CD14-positive monocyte (primary cell): Measurements from ENCODE around the gene LUZP2. TPM values are rescaled to one million over a fixed set of nuclear protein-coding genes. Genes with fewer than 3 reads are reported as not detected.

Experiments
- DNase-seq, 3 donors: peaks; one replicate each; pipeline ENCODE4 v3.0.0-alpha.2; 2011 to 2022
- H2AFZ ChIP-seq: 2 replicates; pipeline ENCODE4 v1.6.0; 2012; ENCODE audit warnings: mild to moderate bottlenecking, low read depth, low read length, inconsistent platforms; ENCODE audit not compliant: insufficient read depth, poor library complexity, severe bottlenecking
- H3K27ac ChIP-seq, 2 donors: 1 replicate in 1 of 2; 2 replicates in 1 of 2; pipeline ENCODE4 v1.5.1; 2012 to 2013; ENCODE audit warnings: low read length in 2 of 2, control low read depth in 1 of 2, inconsistent platforms in 1 of 2, low read depth in 1 of 2, mild to moderate bottlenecking in 1 of 2
- H3K27me3 ChIP-seq, 2 donors: one replicate each; pipeline versions ENCODE4 v1.6.0 to v1.6.1; 2011 to 2013; ENCODE audit warnings: low read length in 2 of 2; ENCODE audit not compliant: control insufficient read depth in 2 of 2, insufficient read depth in 2 of 2
- H3K36me3 ChIP-seq, 2 donors: replicated peaks in 1 of 2; 1 replicate in 1 of 2; 2 replicates in 1 of 2; pipeline versions ENCODE4 v1.5.1 to v1.6.1; 2012 to 2013; ENCODE audit warnings: low read length in 2 of 2, control low read depth in 1 of 2, inconsistent platforms in 1 of 2, mild to moderate bottlenecking in 1 of 2; ENCODE audit not compliant: insufficient read depth in 2 of 2, control insufficient read depth in 1 of 2
- H3K4me1 ChIP-seq, 2 donors: 1 replicate in 1 of 2; 2 replicates in 1 of 2; pipeline versions ENCODE4 v1.5.1 to v1.6.1; 2012 to 2013; ENCODE audit warnings: low read length in 2 of 2, control low read depth in 1 of 2, inconsistent platforms in 1 of 2, mild to moderate bottlenecking in 1 of 2, moderate library complexity in 1 of 2; ENCODE audit not compliant: insufficient read depth in 2 of 2, control insufficient read depth in 1 of 2
- H3K4me2 ChIP-seq: replicated peaks from 2 replicates; pipeline ENCODE3; 2012; ENCODE audit warnings: low read length, moderate library complexity, mild to moderate bottlenecking; ENCODE audit not compliant: poor library complexity, severe bottlenecking; ENCODE audit errors: extremely low read depth
- H3K4me3 ChIP-seq, 3 experiments: fragments of 200-600 bp in 1 of 3; sonication (generic) in 1 of 3; replicated peaks in 1 of 3; 1 replicate in 2 of 3; 2 replicates in 1 of 3; pipeline ENCODE4 v1.5.1; 2011 to 2013; ENCODE audit warnings: low read length in 3 of 3, mild to moderate bottlenecking in 3 of 3, control low read depth in 2 of 3, low read depth in 2 of 3, inconsistent platforms in 1 of 3, moderate library complexity in 1 of 3
- H3K79me2 ChIP-seq: 2 replicates; pipeline ENCODE4 v1.6.0; 2012; ENCODE audit warnings: mild to moderate bottlenecking, control low read depth, inconsistent platforms, low read length, moderate library complexity; ENCODE audit not compliant: insufficient read depth
- H3K9ac ChIP-seq: 2 replicates; pipeline ENCODE4 v1.6.0; 2017; ENCODE audit warnings: low read length, mild to moderate bottlenecking; ENCODE audit not compliant: insufficient read depth, poor library complexity, severe bottlenecking
- H3K9me3 ChIP-seq, 2 donors: replicated peaks in 1 of 2; 1 replicate in 1 of 2; 2 replicates in 1 of 2; pipeline versions ENCODE4 v1.5.1 to v1.6.1; 2012 to 2013; ENCODE audit warnings: low read length in 2 of 2, control low read depth in 1 of 2; ENCODE audit not compliant: control insufficient read depth in 1 of 2, insufficient read depth in 1 of 2
- H4K20me1 ChIP-seq: 2 replicates; pipeline ENCODE4 v1.6.0; 2012; ENCODE audit warnings: mild to moderate bottlenecking, low read length, control low read depth, moderate library complexity; ENCODE audit not compliant: insufficient read depth
- H3K27ac Mint-ChIP-seq, 7 donors: one replicate each; pipeline ENCODE4 v1.8.0; 2020; ENCODE audit warnings: mild to moderate bottlenecking in 7 of 7, mixed read lengths in 7 of 7, moderate library complexity in 6 of 7, inconsistent platforms in 2 of 7
- H3K27me3 Mint-ChIP-seq, 3 donors: one replicate each; pipeline ENCODE4 v1.8.0; 2021 to 2022; ENCODE audit warnings: low read depth in 3 of 3, mild to moderate bottlenecking in 3 of 3, mixed read lengths in 3 of 3, moderate library complexity in 3 of 3, inconsistent platforms in 1 of 3
- H3K36me3 Mint-ChIP-seq, 2 donors: one replicate each; pipeline ENCODE4 v1.8.0; 2020; ENCODE audit warnings: mixed read lengths in 2 of 2, inconsistent platforms in 1 of 2, mild to moderate bottlenecking in 1 of 2
- H3K4me1 Mint-ChIP-seq: one replicate; pipeline ENCODE4 v1.8.0; 2020; ENCODE audit warnings: mild to moderate bottlenecking, mixed read lengths
- H3K4me3 Mint-ChIP-seq, 2 donors: one replicate each; pipeline ENCODE4 v1.8.0; 2020; ENCODE audit warnings: mild to moderate bottlenecking in 2 of 2, mixed read lengths in 2 of 2, moderate library complexity in 1 of 2
- H3K9me3 Mint-ChIP-seq, 7 donors: one replicate each; pipeline ENCODE4 v1.8.0; 2020 to 2022; ENCODE audit warnings: mixed read lengths in 7 of 7, mild to moderate bottlenecking in 6 of 7, moderate library complexity in 6 of 7, inconsistent platforms in 2 of 7
- WGBS: methylation state at CpG from one replicate; pipeline ENCODE4 v1.1.5; 2013; ENCODE audit warnings: missing lambda C conversion rate; ENCODE audit not compliant: insufficient coverage; 5-methylcytosine and 5-hydroxymethylcytosine counted together
- intact Hi-C, 2 donors: fragments of 100-400 bp; cut with micrococcal nuclease; formaldehyde crosslinking; loops; one replicate each; pipeline versions ENCODE4 v1.15.0 to v1.15.1; 2023
- polyA plus RNA-seq, 3 donors: library from polyadenylated mRNA; depleted of rRNA in 1 of 3; unstranded in 2 of 3; stranded (reverse) in 1 of 3; fragments of 300-500 nt in 2 of 3; fragments of >200 nt in 1 of 3; fragmentation: Illumina TruSeq in 2 of 3; gene quantifications; 1 replicate in 2 of 3; 2 replicates in 1 of 3; pipeline ENCODE4 v1.2.3, GENCODE V29; 2012 to 2021
- TF ChIP-seq, protein P1 (sequence below): fragments of 200-600 bp; IDR thresholded peaks from one replicate; pipeline ENCODE4 v1.8.0; 2022; ENCODE audit warnings: antibody characterized with exemption, mild to moderate bottlenecking

Gene LUZP2
- polyA plus RNA-seq, 3 donors: not detected

DNA sequence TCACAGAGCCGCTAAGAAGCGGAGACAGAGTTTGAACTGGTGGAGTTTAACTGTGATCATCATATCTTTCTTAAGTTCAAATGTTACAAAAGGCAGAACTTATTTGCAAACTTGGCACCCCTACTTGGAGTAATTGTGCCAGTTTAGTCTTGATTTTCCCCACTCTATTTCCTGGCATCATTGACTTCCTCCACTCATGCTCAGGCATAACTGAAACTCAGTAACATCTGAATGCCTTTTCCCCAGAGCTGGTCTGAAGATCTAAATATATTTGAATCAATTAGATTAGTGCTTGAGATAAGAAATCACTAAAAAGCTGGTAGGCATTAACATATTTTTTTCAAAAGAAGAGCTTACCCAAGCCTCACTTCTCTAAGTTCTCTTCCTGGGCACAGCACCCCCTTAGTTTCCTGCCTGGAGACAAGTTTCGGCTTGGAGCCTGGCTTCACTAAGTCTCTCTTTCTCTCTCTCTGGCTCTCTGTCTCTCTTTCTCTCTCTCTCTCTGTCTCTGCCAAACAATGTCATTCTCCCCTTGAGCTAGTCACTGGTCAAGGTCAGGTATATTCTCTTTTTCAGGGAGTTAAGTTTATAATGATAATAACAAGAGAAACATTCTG lies 190.8 kb downstream of the LUZP2 start:
- DNase-seq: no peak
- Histone ChIP-seq H3K4me2 (no peak overlapping the region), H3K79me2 (no peaks in the 10 kb centered on the region), H3K9me3 (no peaks in the 10 kb centered on the region), H3K36me3 (no peaks in the 10 kb centered on the region), H3K4me3 (no peak overlapping the region), H3K4me1 (no peaks in the 10 kb centered on the region), H3K27ac (no peak overlapping the region), H3K27me3 (no peaks in the 10 kb centered on the region), H3K9ac (no peak overlapping the region), H2AFZ (no peak overlapping the region), H4K20me1 (no peaks in the 10 kb centered on the region)
- intact Hi-C loops: no loop called here
- TF ChIP-seq, protein P1, sequence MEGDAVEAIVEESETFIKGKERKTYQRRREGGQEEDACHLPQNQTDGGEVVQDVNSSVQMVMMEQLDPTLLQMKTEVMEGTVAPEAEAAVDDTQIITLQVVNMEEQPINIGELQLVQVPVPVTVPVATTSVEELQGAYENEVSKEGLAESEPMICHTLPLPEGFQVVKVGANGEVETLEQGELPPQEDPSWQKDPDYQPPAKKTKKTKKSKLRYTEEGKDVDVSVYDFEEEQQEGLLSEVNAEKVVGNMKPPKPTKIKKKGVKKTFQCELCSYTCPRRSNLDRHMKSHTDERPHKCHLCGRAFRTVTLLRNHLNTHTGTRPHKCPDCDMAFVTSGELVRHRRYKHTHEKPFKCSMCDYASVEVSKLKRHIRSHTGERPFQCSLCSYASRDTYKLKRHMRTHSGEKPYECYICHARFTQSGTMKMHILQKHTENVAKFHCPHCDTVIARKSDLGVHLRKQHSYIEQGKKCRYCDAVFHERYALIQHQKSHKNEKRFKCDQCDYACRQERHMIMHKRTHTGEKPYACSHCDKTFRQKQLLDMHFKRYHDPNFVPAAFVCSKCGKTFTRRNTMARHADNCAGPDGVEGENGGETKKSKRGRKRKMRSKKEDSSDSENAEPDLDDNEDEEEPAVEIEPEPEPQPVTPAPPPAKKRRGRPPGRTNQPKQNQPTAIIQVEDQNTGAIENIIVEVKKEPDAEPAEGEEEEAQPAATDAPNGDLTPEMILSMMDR: no peak
- Mint-ChIP-seq H3K4me3 (no peak overlapping the region), H3K36me3 (no peaks in the 10 kb centered on the region), H3K9me3 (peaks cover 0 to 5% (median 0%) of the 10 kb centered on the region in 7 donors), H3K27me3 (no peaks in the 10 kb centered on the region), H3K27ac (no peak overlapping the region), H3K4me1 (no peaks in the 10 kb centered on the region)
- WGBS: 100% methylated on average over 1 of the region's 3 CpGs

DNA sequence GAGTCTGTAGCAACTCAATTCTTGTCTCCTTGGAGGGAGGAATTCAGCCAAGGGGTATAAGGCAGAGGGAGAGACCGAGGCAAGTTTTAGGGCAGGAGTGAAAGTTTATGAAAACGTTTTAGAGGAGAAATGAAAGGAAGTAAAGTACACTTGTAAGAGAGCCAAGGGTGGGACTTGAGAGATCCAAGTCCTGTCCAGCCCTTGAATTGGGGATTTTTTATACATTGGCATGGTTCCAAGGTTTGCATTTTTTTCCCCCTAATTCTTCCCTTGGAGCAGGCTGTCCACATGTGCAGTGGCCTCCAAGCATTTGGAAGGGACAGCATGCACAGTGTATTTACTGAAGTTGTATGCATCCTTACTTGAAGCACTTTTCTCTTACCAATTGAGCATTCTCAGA lies 192.1 kb downstream of the LUZP2 start:
- no peak overlapping the region for H3K9ac ChIP-seq
- Mint-ChIP-seq H3K27ac (no peak overlapping the region), H3K9me3 (peaks cover 0 to 5% (median 0%) of the 10 kb centered on the region in 7 donors), H3K4me1 (no peaks in the 10 kb centered on the region), H3K27me3 (no peaks in the 10 kb centered on the region), H3K36me3 (no peaks in the 10 kb centered on the region), H3K4me3 (no peak overlapping the region)
- no peaks in the 10 kb centered on the region for H3K36me3 ChIP-seq
- no peak overlapping the region for H3K4me3 ChIP-seq
- TF ChIP-seq, protein P1: no peak
- WGBS: 82% methylated on average over 2 of the region's 2 CpGs
- no peak for DNase-seq
- no peaks in the 10 kb centered on the region for H3K9me3 ChIP-seq
- H3K27ac ChIP-seq: no peak overlapping the region
- no peaks in the 10 kb centered on the region for H3K27me3 ChIP-seq
- no peak overlapping the region for H3K4me2 ChIP-seq
- H3K79me2 ChIP-seq: no peaks in the 10 kb centered on the region
- H4K20me1 ChIP-seq: no peaks in the 10 kb centered on the region
- H3K4me1 ChIP-seq: no peaks in the 10 kb centered on the region
- H2AFZ ChIP-seq: no peak overlapping the region
- intact Hi-C loops: no loop called here
